ENCODE results near the gene FER. TPM values are rescaled to one million over a fixed set of nuclear protein-coding genes. Genes with fewer than 3 reads are reported as not detected.
"Not testable (repeated sequence)": the region's sequence is repeated elsewhere in the genome, so short reads cannot be mapped to it uniquely, and the experiment has no call there.

Gene FER
- total and polyA plus RNA-seq, 10 donors = 0.96 to 38.8 (median 21.2) TPM

DNA sequence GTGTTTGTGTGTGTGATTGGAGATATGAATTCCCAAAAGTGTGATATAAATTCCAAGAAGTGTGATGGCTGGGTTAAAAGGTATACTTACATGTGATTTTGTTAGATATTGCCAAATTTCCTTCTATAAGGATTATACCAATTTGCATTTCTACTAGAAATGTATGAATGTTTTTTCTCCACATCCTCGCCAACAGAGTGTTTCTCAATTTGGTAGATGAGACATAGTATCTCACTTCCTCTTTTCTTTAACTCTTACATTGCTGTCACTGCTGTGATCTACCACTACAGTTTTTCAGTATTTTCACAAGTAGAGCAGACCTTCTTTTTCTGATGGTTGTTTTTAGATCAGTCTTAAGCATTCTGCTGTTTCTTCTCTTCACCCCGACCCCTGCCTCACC is 111.3 kb downstream of the FER start:
- H3K4me1 ChIP-seq = peaks cover 0 to 16% (median 10%) of the 10 kb centered on the region in 6 donors
- DNase-seq = no peak
- TF ChIP-seq POLR2AphosphoS5 (IDR thresholded peaks at IDR 0.05) = no peak
- TF ChIP-seq, protein P1, sequence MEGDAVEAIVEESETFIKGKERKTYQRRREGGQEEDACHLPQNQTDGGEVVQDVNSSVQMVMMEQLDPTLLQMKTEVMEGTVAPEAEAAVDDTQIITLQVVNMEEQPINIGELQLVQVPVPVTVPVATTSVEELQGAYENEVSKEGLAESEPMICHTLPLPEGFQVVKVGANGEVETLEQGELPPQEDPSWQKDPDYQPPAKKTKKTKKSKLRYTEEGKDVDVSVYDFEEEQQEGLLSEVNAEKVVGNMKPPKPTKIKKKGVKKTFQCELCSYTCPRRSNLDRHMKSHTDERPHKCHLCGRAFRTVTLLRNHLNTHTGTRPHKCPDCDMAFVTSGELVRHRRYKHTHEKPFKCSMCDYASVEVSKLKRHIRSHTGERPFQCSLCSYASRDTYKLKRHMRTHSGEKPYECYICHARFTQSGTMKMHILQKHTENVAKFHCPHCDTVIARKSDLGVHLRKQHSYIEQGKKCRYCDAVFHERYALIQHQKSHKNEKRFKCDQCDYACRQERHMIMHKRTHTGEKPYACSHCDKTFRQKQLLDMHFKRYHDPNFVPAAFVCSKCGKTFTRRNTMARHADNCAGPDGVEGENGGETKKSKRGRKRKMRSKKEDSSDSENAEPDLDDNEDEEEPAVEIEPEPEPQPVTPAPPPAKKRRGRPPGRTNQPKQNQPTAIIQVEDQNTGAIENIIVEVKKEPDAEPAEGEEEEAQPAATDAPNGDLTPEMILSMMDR (IDR thresholded peaks at IDR 0.05 in 8 of 11, conservative IDR thresholded peaks at IDR 0.05 in 3 of 11) = no peak
- no peak for TF ChIP-seq POLR2A (IDR thresholded peaks at IDR 0.05)
- H3K27ac ChIP-seq = no peak overlapping the region
- H3K9me3 ChIP-seq = no peaks in the 10 kb centered on the region
- no peak overlapping the region for H3K4me3 ChIP-seq
- H3K27me3 ChIP-seq (replicated peaks in 1 of 7) = no peaks in the 10 kb centered on the region
- H3K36me3 ChIP-seq = peaks cover 0 to 6% (median 0%) of the 10 kb centered on the region in 6 donors
- intact Hi-C loops (cut with DNase I; ENCODE audit: low total_unique reads) = no loop called here
- 29 to 40% (median 33%) methylated on average over 2 of the region's 2 CpGs for WGBS, 5 donors

DNA sequence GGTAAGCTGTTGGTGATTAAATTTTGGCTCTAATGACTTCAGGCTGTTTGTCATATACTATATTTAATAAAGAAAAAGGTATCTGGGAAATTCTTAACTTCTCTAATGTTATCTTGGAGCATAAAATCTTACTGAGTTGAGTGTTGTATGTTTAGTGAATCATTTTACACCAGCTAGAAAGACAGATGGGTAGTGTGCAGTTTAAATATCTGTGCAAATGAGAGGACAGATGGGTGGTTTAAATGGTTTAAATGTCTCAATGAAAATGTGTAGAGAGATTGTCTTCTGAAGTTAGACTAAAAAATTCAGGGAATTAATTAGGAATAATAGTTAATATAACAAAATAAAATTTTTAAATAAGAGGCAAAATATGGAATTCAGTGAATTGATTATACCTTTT is 114.5 kb downstream of the FER start:
- Histone ChIP-seq H3K27ac (no peak overlapping the region), H3K36me3 (peaks cover 0 to 6% (median 0%) of the 10 kb centered on the region in 6 donors), H3K9me3 (peaks cover 0 to 4% (median 0%) of the 10 kb centered on the region in 8 donors), H3K4me3 (no peak overlapping the region), H3K4me1 (peaks cover 0 to 16% (median 10%) of the 10 kb centered on the region in 6 donors), H3K27me3 (replicated peaks in 1 of 7) (no peaks in the 10 kb centered on the region)
- TF ChIP-seq POLR2A (IDR thresholded peaks at IDR 0.05) (no peak), POLR2AphosphoS5 (IDR thresholded peaks at IDR 0.05) (no peak)
- TF ChIP-seq, protein P1 (IDR thresholded peaks at IDR 0.05 in 8 of 11, conservative IDR thresholded peaks at IDR 0.05 in 3 of 11) = no peak
- intact Hi-C loops (cut with DNase I; ENCODE audit: low total_unique reads) = no loop called here
- DNase-seq = no peak

- H3K9me3 ChIP-seq; DNase-seq; H3K27ac ChIP-seq; intact Hi-C loops (cut with DNase I; ENCODE audit: low total_unique reads); H3K4me1 ChIP-seq; H3K27me3 ChIP-seq (replicated peaks in 1 of 7); H3K4me3 ChIP-seq: not testable (repeated sequence)
- H3K36me3 ChIP-seq = peaks cover 0 to 24% (median 4%) of the 10 kb centered on the region in 6 donors
- WGBS, 5 donors = 95 to 100% (median 96%) methylated on average over 3 of the region's 3 CpGs
Observed at GRCh38 chr5:108866097-108866496, 118.4 kb downstream of the FER start.

DNA sequence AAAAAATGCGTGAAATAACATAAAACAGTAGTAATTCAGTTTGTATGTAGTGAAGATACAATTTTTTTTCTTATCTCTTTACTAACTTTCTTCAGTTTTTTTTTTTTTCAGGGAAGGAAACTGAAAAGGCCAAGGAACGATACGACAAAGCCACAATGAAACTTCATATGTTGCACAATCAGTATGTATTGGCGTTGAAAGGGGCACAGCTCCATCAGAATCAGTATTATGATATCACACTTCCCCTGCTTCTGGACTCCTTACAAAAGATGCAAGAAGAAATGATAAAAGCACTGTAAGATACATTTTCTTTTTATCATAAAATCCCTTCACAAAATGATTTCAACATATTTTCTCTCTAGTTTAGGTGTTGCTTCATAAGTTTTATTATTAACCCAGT is 120.0 kb downstream of the FER start:
- intact Hi-C loops (cut with DNase I; ENCODE audit: low total_unique reads) = no loop called here
- Histone ChIP-seq H3K27me3 (replicated peaks in 1 of 7) (no peaks in the 10 kb centered on the region), H3K4me3 (no peak overlapping the region), H3K27ac (no peak overlapping the region), H3K36me3 (peaks cover 0 to 24% (median 4%) of the 10 kb centered on the region in 6 donors), H3K9me3 (peaks cover 0 to 4% (median 0%) of the 10 kb centered on the region in 8 donors), H3K4me1 (no peaks in the 10 kb centered on the region)
- 56 to 73% (median 65%) methylated on average over 4 of the region's 4 CpGs for WGBS, 5 donors
- TF ChIP-seq, protein P1 (IDR thresholded peaks at IDR 0.05 in 8 of 11, conservative IDR thresholded peaks at IDR 0.05 in 3 of 11) = no peak
- TF ChIP-seq POLR2A (IDR thresholded peaks at IDR 0.05) (no peak), POLR2AphosphoS5 (IDR thresholded peaks at IDR 0.05) (no peak)
- DNase-seq = no peak

DNA sequence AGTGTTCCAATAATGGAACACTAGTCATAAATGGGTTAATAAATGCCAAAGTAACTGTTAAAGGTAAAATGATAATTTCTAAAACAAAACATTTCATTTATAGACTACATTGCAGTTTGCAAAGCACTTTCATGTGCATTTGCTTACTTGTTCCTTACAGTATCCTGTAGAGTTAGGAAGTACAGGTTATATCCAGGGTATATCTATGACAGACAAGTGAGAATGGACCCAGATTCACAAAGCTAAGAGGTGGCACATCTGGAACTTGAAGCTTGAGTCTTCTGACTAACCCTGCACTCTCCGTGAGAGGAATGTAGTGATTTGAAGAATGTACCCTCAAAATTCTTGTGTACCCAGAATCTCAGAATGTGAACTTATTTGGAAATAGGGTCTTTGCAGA is 121.4 kb downstream of the FER start:
- Histone ChIP-seq H3K9me3 (peaks cover 0 to 4% (median 0%) of the 10 kb centered on the region in 8 donors), H3K27me3 (replicated peaks in 1 of 7) (no peaks in the 10 kb centered on the region), H3K36me3 (peaks cover 0 to 26% (median 4%) of the 10 kb centered on the region in 6 donors), H3K27ac (no peak overlapping the region), H3K4me3 (no peak overlapping the region), H3K4me1 (no peaks in the 10 kb centered on the region)
- TF ChIP-seq POLR2AphosphoS5 (IDR thresholded peaks at IDR 0.05) = no peak
- no peak for TF ChIP-seq POLR2A (IDR thresholded peaks at IDR 0.05)
- TF ChIP-seq, protein P1 (IDR thresholded peaks at IDR 0.05 in 8 of 11, conservative IDR thresholded peaks at IDR 0.05 in 3 of 11) = no peak
- intact Hi-C loops (cut with DNase I; ENCODE audit: low total_unique reads) = no loop called here
- no peak for DNase-seq
- 93 to 100% (median 97%) methylated on average over 1 of the region's 1 CpG for WGBS, 5 donors
